ENCODE results near the gene VAV1. TPM values are rescaled to one million over a fixed set of nuclear protein-coding genes. Genes with fewer than 3 reads are reported as not detected.

VAV1 gene
- total RNA-seq, 1 donor: 0.36 TPM

DNA sequence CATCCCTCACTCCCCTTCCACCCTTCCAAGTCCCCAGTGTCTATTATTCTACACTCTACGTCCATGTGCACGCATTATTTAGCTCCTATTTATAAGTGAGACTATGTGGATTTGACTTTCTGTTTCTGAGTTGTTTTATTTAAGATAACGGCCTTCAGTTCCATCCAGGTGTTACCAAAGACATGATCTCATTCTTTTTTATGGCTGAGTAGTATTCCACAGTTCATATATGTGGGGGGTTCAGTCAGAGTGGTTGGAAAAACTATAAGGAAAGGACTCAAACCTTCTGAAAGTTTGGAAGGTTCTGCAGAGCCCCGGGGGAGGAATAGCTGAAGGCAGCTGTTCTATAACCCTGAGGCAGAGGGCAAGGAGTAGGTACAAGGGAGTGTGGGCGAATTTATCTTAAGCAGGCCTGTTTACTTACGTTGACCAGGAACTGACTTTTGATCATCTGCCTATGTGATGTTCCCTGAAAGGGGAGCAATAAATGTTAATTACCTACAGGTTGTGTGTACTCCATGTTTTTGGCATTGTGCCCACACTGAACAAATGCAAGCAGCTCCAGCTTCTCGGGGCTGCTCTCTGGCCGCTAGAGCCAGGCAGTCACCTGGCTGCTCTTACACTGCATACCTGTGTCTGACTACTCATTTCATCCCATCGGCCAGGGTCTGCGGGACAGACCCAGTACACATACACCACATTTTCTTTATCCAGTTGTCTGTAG lies 101.4 kb downstream of the VAV1 start:
- DNase-seq (ENCODE audit: insufficient read length, low spot score, missing footprints): no peak
- TF ChIP-seq, protein P1, sequence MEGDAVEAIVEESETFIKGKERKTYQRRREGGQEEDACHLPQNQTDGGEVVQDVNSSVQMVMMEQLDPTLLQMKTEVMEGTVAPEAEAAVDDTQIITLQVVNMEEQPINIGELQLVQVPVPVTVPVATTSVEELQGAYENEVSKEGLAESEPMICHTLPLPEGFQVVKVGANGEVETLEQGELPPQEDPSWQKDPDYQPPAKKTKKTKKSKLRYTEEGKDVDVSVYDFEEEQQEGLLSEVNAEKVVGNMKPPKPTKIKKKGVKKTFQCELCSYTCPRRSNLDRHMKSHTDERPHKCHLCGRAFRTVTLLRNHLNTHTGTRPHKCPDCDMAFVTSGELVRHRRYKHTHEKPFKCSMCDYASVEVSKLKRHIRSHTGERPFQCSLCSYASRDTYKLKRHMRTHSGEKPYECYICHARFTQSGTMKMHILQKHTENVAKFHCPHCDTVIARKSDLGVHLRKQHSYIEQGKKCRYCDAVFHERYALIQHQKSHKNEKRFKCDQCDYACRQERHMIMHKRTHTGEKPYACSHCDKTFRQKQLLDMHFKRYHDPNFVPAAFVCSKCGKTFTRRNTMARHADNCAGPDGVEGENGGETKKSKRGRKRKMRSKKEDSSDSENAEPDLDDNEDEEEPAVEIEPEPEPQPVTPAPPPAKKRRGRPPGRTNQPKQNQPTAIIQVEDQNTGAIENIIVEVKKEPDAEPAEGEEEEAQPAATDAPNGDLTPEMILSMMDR (IDR thresholded peaks at IDR 0.05; ENCODE audit: extremely low read depth, low read depth, low read length): no peak
- H3K36me3 ChIP-seq (ENCODE audit: insufficient read depth, low read length): no peaks in the 10 kb centered on the region
- no peaks in the 10 kb centered on the region for H3K9me3 ChIP-seq (ENCODE audit: low read depth, low read length)
- no peak overlapping the region for H2AFZ ChIP-seq (ENCODE audit: low read length)
- no peaks in the 10 kb centered on the region for H3K27me3 ChIP-seq (ENCODE audit: insufficient read depth, low read length)
- H3K79me2 ChIP-seq (ENCODE audit: insufficient read depth, low read length): no peaks in the 10 kb centered on the region
- H3K4me1 ChIP-seq (ENCODE audit: insufficient read depth, low read length): no peaks in the 10 kb centered on the region
- no peak overlapping the region for H3K4me2 ChIP-seq (ENCODE audit: insufficient read depth, low read length)
- no peak overlapping the region for H3K4me3 ChIP-seq (ENCODE audit: insufficient read depth, low read length)
- no peaks in the 10 kb centered on the region for H4K20me1 ChIP-seq (ENCODE audit: insufficient read depth, low read length)
- H3K27ac ChIP-seq (ENCODE audit: low read depth, low read length): no peak overlapping the region

DNA sequence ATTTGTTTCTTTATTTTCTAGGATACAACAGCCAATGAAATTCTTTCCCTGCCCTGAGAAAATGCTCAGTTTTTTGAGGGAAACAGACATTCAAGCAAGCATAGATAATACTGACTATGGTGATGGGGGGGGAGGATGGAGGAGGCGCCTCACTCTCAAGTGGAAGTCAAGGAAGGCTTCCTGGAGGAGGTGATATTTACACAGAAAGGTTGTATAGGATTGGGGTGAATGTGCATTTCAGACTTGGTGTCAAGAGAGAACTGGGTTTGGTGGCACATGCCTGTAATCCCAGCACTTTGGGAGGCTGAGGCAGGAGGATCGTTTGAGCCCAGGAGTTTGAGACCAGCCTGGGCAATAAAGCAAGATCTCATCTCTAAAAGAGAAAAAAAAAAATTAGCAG lies 102.7 kb downstream of the VAV1 start:
- Histone ChIP-seq H3K27me3 (ENCODE audit: insufficient read depth, low read length) (no peaks in the 10 kb centered on the region), H3K4me1 (ENCODE audit: insufficient read depth, low read length) (no peaks in the 10 kb centered on the region), H2AFZ (ENCODE audit: low read length) (no peak overlapping the region), H3K27ac (ENCODE audit: low read depth, low read length) (no peak overlapping the region), H3K4me3 (ENCODE audit: insufficient read depth, low read length) (no peak overlapping the region), H3K9me3 (ENCODE audit: low read depth, low read length) (no peaks in the 10 kb centered on the region), H3K79me2 (ENCODE audit: insufficient read depth, low read length) (no peaks in the 10 kb centered on the region), H4K20me1 (ENCODE audit: insufficient read depth, low read length) (no peaks in the 10 kb centered on the region), H3K4me2 (ENCODE audit: insufficient read depth, low read length) (no peak overlapping the region), H3K36me3 (ENCODE audit: insufficient read depth, low read length) (no peaks in the 10 kb centered on the region)
- TF ChIP-seq, protein P1 (IDR thresholded peaks at IDR 0.05; ENCODE audit: extremely low read depth, low read depth, low read length): no peak
- DNase-seq (ENCODE audit: insufficient read length, low spot score, missing footprints): no peak

DNA sequence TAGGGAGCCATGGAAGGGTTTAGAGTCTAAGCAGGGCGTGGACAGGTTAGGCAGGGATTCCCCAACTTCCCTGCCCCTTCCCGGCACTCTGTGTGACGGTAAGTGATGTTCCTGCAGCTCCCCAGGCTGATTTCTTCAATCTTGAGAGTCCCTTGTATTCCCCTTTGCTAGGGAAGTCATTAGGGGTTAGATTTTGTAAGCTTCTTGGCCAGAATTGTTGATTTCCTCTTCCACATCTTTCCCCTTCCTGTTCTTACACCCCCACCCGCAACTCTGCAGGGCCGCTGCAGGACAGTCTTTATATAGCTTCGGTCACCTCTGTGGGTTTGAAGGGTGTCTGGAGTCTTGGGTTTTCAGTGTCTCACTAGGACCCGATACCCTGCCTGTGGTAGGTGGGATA lies 104.2 kb downstream of the VAV1 start:
- no peaks in the 10 kb centered on the region for H3K79me2 ChIP-seq (ENCODE audit: insufficient read depth, low read length)
- H3K4me2 ChIP-seq (ENCODE audit: insufficient read depth, low read length): no peak overlapping the region
- no peak overlapping the region for H3K27ac ChIP-seq (ENCODE audit: low read depth, low read length)
- TF ChIP-seq, protein P1 (IDR thresholded peaks at IDR 0.05; ENCODE audit: extremely low read depth, low read depth, low read length): no peak
- no peak overlapping the region for H3K4me3 ChIP-seq (ENCODE audit: insufficient read depth, low read length)
- no peaks in the 10 kb centered on the region for H3K27me3 ChIP-seq (ENCODE audit: insufficient read depth, low read length)
- H3K36me3 ChIP-seq (ENCODE audit: insufficient read depth, low read length): no peaks in the 10 kb centered on the region
- no peaks in the 10 kb centered on the region for H4K20me1 ChIP-seq (ENCODE audit: insufficient read depth, low read length)
- DNase-seq (ENCODE audit: insufficient read length, low spot score, missing footprints): no peak
- H2AFZ ChIP-seq (ENCODE audit: low read length): no peak overlapping the region
- H3K9me3 ChIP-seq (ENCODE audit: low read depth, low read length): no peaks in the 10 kb centered on the region
- H3K4me1 ChIP-seq (ENCODE audit: insufficient read depth, low read length): no peaks in the 10 kb centered on the region

DNA sequence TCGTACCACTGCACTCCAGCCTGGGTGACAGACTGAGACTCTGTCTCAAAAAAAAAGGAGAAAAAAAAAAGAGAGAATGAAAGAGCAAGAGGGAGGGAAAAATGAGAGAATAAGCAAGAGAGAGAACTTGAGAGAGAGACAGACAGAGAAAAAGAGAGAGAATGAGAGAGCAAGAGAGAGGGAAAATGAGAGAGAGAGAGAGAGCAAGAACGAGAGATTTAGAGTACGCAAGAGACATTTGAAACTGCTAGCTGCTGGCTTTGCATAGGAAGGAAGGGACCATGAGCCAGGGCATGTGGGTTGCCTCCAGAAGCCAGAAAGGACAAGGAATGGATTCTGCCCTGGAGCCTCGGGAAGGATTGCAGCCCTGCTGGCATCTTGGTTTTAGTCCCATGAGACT lies 105.3 kb downstream of the VAV1 start:
- DNase-seq (ENCODE audit: insufficient read length, low spot score, missing footprints): no peak
- no peaks in the 10 kb centered on the region for H3K36me3 ChIP-seq (ENCODE audit: insufficient read depth, low read length)
- H3K9me3 ChIP-seq (ENCODE audit: low read depth, low read length): no peaks in the 10 kb centered on the region
- no peaks in the 10 kb centered on the region for H3K79me2 ChIP-seq (ENCODE audit: insufficient read depth, low read length)
- no peaks in the 10 kb centered on the region for H3K27me3 ChIP-seq (ENCODE audit: insufficient read depth, low read length)
- no peaks in the 10 kb centered on the region for H3K4me1 ChIP-seq (ENCODE audit: insufficient read depth, low read length)
- H3K27ac ChIP-seq (ENCODE audit: low read depth, low read length): no peak overlapping the region
- no peaks in the 10 kb centered on the region for H4K20me1 ChIP-seq (ENCODE audit: insufficient read depth, low read length)
- no peak overlapping the region for H3K4me3 ChIP-seq (ENCODE audit: insufficient read depth, low read length)
- TF ChIP-seq, protein P1 (IDR thresholded peaks at IDR 0.05; ENCODE audit: extremely low read depth, low read depth, low read length): no peak
- H2AFZ ChIP-seq (ENCODE audit: low read length): no peak overlapping the region
- H3K4me2 ChIP-seq (ENCODE audit: insufficient read depth, low read length): no peak overlapping the region
